Endodermal cell (in vitro differentiated cells): Measurements from ENCODE around the gene CNOT1. TPM values are rescaled to one million over a fixed set of nuclear protein-coding genes. Genes with fewer than 3 reads are reported as not detected.

Experiments
- DNase-seq: peaks from one replicate; pipeline ENCODE4 v3.0.0-alpha.2; 2017
- H3K27ac ChIP-seq: 2 replicates; pipeline ENCODE4 v1.5.1; 2013; ENCODE audit warnings: mild to moderate bottlenecking, low read depth, low read length, moderate library complexity
- H3K27me3 ChIP-seq: 2 replicates; pipeline ENCODE4 v1.6.1; 2013; ENCODE audit warnings: mild to moderate bottlenecking, low read length, moderate library complexity; ENCODE audit not compliant: insufficient read depth, control insufficient read depth, poor library complexity, severe bottlenecking
- H3K36me3 ChIP-seq: 2 replicates; pipeline ENCODE4 v1.7.0; 2013; ENCODE audit warnings: mild to moderate bottlenecking, low read length, moderate library complexity; ENCODE audit not compliant: control insufficient read depth, insufficient read depth
- H3K4me1 ChIP-seq: one replicate; pipeline ENCODE4 v1.7.0; 2013; ENCODE audit warnings: low read length; ENCODE audit not compliant: control insufficient read depth, insufficient read depth
- H3K4me3 ChIP-seq: 2 replicates; pipeline ENCODE4 v1.5.1; 2013; ENCODE audit warnings: mild to moderate bottlenecking, low read length, moderate library complexity
- H3K9ac ChIP-seq: 2 replicates; pipeline ENCODE4 v1.6.1; 2013; ENCODE audit warnings: mild to moderate bottlenecking, low read length, moderate library complexity; ENCODE audit not compliant: poor library complexity, severe bottlenecking; ENCODE audit errors: extremely low read depth
- H3K9me3 ChIP-seq: 2 replicates; pipeline ENCODE4 v1.6.1; 2013; ENCODE audit warnings: mild to moderate bottlenecking, low read length, moderate library complexity; ENCODE audit not compliant: control insufficient read depth
- H3K27ac Mint-ChIP-seq: 2 replicates; pipeline ENCODE4 v1.8.0; 2020; ENCODE audit warnings: mixed read lengths
- H3K27me3 Mint-ChIP-seq: 2 replicates; pipeline ENCODE4 v1.8.0; 2021; ENCODE audit warnings: mild to moderate bottlenecking, mixed read lengths; ENCODE audit not compliant: insufficient read depth
- H3K36me3 Mint-ChIP-seq: 2 replicates; pipeline ENCODE4 v1.8.0; 2020; ENCODE audit warnings: low read depth, mixed read lengths
- H3K4me1 Mint-ChIP-seq: 2 replicates; pipeline ENCODE4 v1.8.0; 2020; ENCODE audit warnings: mixed read lengths
- H3K4me3 Mint-ChIP-seq: 2 replicates; pipeline ENCODE4 v1.8.0; 2020; ENCODE audit warnings: mild to moderate bottlenecking, moderate library complexity, mixed read lengths
- H3K9me3 Mint-ChIP-seq: 2 replicates; pipeline ENCODE4 v1.8.0; 2020; ENCODE audit warnings: mild to moderate bottlenecking, mixed read lengths
- WGBS, 2 experiments: methylation state at CpG; one replicate each; pipeline versions ENCODE4 v1.1.5 to v1.1.7; 2013; ENCODE audit warnings: missing lambda C conversion rate in 2 of 2, mixed read lengths in 1 of 2; ENCODE audit not compliant: insufficient coverage in 1 of 2, insufficient read length in 1 of 2; 5-methylcytosine and 5-hydroxymethylcytosine counted together
- total RNA-seq, 2 donors: library from RNA; stranded (reverse); fragmentation: NEBNext Ultra II Directional in 1 of 2; extraction: Animal tissue kit (Norgen Biotek cat#: 25700) in 1 of 2; gene quantifications; 2 replicates in 1 of 2; 3 replicates in 1 of 2; pipeline ENCODE4 v1.2.1, GENCODE V29; 2021
- TF ChIP-seq, protein P1 (sequence below): fragments of 200-600 bp; sonication (generic); conservative IDR thresholded peaks from 2 replicates; pipeline ENCODE4 v1.5.0; 2021; ENCODE audit warnings: antibody characterized with exemption, mild to moderate bottlenecking

The CNOT1 gene
- total RNA-seq, 2 donors from 2014 or later: 253 to 263 TPM

DNA sequence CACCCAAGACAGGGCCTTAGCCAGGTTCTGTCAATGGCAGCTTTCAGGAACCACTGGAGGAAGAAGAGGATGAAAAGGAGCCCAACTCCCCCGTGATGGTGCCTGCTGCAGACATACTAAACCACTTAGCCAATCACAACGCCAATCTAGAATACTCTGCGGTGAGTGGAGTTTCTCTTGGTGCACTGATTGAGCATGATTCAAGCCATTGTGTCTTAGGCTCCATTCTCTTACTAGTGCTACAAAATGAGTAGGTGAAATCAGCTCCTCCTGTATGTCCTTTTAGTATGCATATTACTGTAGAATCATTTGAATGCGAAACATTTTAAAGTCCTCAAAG lies 112.9 kb downstream of the CNOT1 start:
- Histone ChIP-seq H3K27ac (no peak overlapping the region), H3K27me3 (no peaks in the 10 kb centered on the region), H3K36me3 (peaks cover 55% of the 10 kb centered on the region), H3K4me1 (peaks cover 5% of the 10 kb centered on the region), H3K4me3 (peak overlapping the region; percentile 73), H3K9ac (no peak overlapping the region), H3K9me3 (no peaks in the 10 kb centered on the region)
- TF ChIP-seq, protein P1, sequence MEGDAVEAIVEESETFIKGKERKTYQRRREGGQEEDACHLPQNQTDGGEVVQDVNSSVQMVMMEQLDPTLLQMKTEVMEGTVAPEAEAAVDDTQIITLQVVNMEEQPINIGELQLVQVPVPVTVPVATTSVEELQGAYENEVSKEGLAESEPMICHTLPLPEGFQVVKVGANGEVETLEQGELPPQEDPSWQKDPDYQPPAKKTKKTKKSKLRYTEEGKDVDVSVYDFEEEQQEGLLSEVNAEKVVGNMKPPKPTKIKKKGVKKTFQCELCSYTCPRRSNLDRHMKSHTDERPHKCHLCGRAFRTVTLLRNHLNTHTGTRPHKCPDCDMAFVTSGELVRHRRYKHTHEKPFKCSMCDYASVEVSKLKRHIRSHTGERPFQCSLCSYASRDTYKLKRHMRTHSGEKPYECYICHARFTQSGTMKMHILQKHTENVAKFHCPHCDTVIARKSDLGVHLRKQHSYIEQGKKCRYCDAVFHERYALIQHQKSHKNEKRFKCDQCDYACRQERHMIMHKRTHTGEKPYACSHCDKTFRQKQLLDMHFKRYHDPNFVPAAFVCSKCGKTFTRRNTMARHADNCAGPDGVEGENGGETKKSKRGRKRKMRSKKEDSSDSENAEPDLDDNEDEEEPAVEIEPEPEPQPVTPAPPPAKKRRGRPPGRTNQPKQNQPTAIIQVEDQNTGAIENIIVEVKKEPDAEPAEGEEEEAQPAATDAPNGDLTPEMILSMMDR: no peak
- H3K27me3 Mint-ChIP-seq: no peaks in the 10 kb centered on the region
- no peak overlapping the region for H3K27ac Mint-ChIP-seq
- 90 to 100% methylated on average over 1 to 3 of the region's 4 CpGs for WGBS, 2 experiments
- no peak for DNase-seq
- peak overlapping the region; percentile 89 for H3K4me3 Mint-ChIP-seq
- peaks cover 16% of the 10 kb centered on the region for H3K4me1 Mint-ChIP-seq
- H3K9me3 Mint-ChIP-seq: no peaks in the 10 kb centered on the region
- peaks cover 52% of the 10 kb centered on the region for H3K36me3 Mint-ChIP-seq

DNA sequence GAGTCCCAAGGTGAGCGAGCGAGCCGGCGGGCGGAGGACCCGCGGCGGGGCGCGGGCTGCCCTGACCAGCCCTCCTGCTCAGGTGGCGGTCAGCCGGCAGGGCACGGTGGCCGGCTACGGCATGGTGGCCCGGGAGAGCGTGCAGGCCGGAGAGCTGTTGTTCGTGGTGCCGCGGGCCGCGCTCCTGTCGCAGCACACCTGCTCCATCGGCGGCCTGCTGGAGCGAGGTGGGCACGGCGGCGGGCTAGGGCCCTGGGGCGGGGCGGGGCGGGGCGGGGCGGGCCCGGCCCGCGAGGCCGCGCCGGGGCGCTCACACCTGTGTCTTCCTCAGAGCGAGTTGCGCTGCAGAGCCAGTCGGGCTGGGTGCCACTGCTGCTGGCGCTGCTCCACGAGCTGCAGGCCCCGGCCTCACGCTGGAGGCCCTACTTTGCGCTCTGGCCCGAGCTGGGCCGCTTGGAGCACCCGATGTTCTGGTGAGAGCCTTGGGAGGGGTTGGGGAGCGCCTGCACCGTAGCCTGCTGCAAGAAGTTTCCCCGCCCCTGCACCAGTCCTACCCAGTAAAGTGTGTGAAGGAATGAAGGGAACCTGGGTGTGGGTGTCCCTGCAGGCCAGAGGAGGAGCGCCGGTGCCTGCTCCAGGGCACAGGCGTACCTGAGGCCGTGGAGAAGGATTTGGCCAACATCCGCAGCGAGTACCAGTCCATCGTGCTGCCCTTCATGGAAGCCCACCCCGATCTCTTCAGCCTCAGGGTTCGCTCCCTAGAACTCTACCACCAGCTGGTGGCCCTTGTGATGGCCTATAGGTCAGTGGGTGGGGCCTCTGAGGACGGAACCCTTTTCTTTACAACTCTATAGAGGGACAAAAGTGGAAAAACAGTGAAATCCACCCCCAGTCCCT lies 113.5 kb downstream of the CNOT1 start:
- DNase-seq: peak; percentile 89
- TF ChIP-seq, protein P1: peak; percentile 8
- Histone ChIP-seq H3K27me3 (no peaks in the 10 kb centered on the region), H3K36me3 (peaks cover 55% of the 10 kb centered on the region), H3K27ac (peak overlapping the region; percentile 50), H3K4me3 (peak overlapping the region; percentile 92), H3K4me1 (peaks cover 5% of the 10 kb centered on the region), H3K9ac (peak overlapping the region; percentile 82), H3K9me3 (no peaks in the 10 kb centered on the region)
- H3K4me1 Mint-ChIP-seq: peaks cover 16% of the 10 kb centered on the region
- H3K36me3 Mint-ChIP-seq: peaks cover 47% of the 10 kb centered on the region
- H3K27ac Mint-ChIP-seq: peak overlapping the region; percentile 98
- H3K9me3 Mint-ChIP-seq: no peaks in the 10 kb centered on the region
- no peaks in the 10 kb centered on the region for H3K27me3 Mint-ChIP-seq
- peak overlapping the region; percentile 89 for H3K4me3 Mint-ChIP-seq
- 13 to 91% methylated on average over 6 to 65 of the region's 66 CpGs for WGBS, 2 experiments

DNA sequence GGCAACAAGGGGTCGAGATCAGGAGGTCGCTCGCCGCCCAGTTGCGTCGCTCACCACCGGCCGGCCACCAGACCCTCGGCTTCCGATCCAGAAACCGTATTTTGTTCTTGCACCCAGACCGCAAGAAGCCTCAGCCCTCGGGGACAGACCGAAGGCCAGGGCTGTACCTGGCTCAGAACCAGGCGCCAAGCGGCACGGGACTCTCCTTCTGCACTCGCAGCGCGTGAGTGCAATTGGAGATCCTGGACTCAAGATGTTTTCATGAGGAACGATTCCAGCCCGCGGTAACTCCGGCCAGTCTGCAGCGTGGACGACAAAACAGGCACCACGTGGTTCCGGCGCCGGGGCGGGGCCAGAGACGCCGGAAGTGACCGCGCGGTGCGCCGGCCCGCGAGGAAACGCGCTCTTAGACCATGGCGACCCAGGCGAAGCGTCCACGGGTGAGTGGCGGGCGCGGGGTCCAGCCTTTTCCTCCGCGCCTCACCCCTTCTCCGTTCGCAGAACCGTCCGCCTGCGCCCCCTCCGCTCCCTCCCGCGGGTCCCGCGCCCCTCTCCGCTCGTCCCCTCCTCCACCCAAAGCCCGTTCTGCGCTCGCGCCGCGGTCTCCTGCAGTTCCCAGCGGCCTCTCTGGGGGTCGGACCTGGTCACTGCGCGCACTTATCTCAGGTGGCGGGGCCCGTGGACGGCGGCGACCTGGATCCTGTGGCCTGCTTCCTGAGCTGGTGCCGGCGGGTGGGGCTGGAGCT lies 114.3 kb downstream of the CNOT1 start, which contains the start of gene SETD6:
SETD6 (plus strand) TSS at position 393 of the 746 bp plus-strand sequence; CDS start at position 414, 21 bp downstream.
- Histone ChIP-seq H3K4me1 (peaks cover 5% of the 10 kb centered on the region), H3K36me3 (peaks cover 53% of the 10 kb centered on the region), H3K9me3 (no peaks in the 10 kb centered on the region), H3K9ac (peak within 1 kb of the TSS; percentile 82), H3K27ac (peak within 1 kb of the TSS; percentile 72), H3K27me3 (no peaks in the 10 kb centered on the region), H3K4me3 (peak within 1 kb of the TSS; percentile 92)
- peak within 1 kb of the TSS; percentile 89 for H3K4me3 Mint-ChIP-seq
- H3K36me3 Mint-ChIP-seq: peaks cover 43% of the 10 kb centered on the region
- no peaks in the 10 kb centered on the region for H3K27me3 Mint-ChIP-seq
- H3K9me3 Mint-ChIP-seq: no peaks in the 10 kb centered on the region
- DNase-seq: peak; percentile 95
- WGBS, 2 experiments: 1% methylated on average over 34 to 80 of the region's 80 CpGs
- TF ChIP-seq, protein P1: peak; percentile 49
- H3K27ac Mint-ChIP-seq: peak within 1 kb of the TSS; percentile 98
- peaks cover 16% of the 10 kb centered on the region for H3K4me1 Mint-ChIP-seq
